ENCODE data around the gene SAPCD1.

DNA sequence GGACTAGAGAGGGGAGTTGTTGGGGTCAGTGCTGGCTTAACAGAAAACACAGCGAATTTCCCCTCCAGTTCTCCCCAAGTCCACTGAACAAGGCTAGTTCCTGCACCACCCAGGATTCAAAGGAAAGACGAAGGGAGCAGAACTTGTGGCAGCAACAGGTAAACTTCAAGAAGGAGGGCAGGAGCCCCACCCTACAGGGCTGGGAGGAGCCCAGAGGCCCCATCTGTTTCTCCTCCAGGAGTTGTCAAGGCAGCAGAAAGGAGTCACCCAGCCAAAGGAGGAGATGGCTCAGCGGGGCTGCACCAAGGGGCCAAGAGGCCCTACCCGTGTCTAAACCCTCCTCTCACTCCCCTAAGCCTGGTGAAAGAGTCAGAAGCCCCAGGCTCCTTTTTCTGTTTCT lies 1.7 kb downstream of the SAPCD1 start:
- TF ChIP-seq, protein P1, sequence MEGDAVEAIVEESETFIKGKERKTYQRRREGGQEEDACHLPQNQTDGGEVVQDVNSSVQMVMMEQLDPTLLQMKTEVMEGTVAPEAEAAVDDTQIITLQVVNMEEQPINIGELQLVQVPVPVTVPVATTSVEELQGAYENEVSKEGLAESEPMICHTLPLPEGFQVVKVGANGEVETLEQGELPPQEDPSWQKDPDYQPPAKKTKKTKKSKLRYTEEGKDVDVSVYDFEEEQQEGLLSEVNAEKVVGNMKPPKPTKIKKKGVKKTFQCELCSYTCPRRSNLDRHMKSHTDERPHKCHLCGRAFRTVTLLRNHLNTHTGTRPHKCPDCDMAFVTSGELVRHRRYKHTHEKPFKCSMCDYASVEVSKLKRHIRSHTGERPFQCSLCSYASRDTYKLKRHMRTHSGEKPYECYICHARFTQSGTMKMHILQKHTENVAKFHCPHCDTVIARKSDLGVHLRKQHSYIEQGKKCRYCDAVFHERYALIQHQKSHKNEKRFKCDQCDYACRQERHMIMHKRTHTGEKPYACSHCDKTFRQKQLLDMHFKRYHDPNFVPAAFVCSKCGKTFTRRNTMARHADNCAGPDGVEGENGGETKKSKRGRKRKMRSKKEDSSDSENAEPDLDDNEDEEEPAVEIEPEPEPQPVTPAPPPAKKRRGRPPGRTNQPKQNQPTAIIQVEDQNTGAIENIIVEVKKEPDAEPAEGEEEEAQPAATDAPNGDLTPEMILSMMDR (IDR thresholded peaks at IDR 0.05; ENCODE audit: low read depth, low read length, missing input control): no peak
- TF ChIP-seq GABPA (IDR thresholded peaks at IDR 0.05 in 1 of 2, conservative IDR thresholded peaks at IDR 0.05 in 1 of 2) (no peak), FOXA2 (IDR thresholded peaks at IDR 0.05) (no peak), TAF1 (conservative IDR thresholded peaks at IDR 0.05) (no peak), REST (IDR thresholded peaks at IDR 0.05) (no peak), YY1 (IDR thresholded peaks at IDR 0.05) (no peak), SP1 (IDR thresholded peaks at IDR 0.05) (no peak), EGR1 (IDR thresholded peaks at IDR 0.05; ENCODE audit: low read depth in 2 of 2) (no peak), ATF3 (IDR thresholded peaks at IDR 0.05) (no peak), RAD21 (IDR thresholded peaks at IDR 0.05) (no peak), JUND (IDR thresholded peaks at IDR 0.05) (no peak), MAX (IDR thresholded peaks at IDR 0.05) (no peak), HNF4G (IDR thresholded peaks at IDR 0.05) (no peak)
- TF ChIP-seq, protein P2, sequence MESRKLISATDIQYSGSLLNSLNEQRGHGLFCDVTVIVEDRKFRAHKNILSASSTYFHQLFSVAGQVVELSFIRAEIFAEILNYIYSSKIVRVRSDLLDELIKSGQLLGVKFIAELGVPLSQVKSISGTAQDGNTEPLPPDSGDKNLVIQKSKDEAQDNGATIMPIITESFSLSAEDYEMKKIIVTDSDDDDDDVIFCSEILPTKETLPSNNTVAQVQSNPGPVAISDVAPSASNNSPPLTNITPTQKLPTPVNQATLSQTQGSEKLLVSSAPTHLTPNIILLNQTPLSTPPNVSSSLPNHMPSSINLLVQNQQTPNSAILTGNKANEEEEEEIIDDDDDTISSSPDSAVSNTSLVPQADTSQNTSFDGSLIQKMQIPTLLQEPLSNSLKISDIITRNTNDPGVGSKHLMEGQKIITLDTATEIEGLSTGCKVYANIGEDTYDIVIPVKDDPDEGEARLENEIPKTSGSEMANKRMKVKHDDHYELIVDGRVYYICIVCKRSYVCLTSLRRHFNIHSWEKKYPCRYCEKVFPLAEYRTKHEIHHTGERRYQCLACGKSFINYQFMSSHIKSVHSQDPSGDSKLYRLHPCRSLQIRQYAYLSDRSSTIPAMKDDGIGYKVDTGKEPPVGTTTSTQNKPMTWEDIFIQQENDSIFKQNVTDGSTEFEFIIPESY (IDR thresholded peaks at IDR 0.05): no peak
